ENCODE results near the gene ANKRD50. TPM values are rescaled to one million over a fixed set of nuclear protein-coding genes. Genes with fewer than 3 reads are reported as not detected.

ANKRD50 gene
- total RNA-seq, 1 experiment from 2014 or later = 6.8 TPM

GRCh38 chr4:124710015-124710741 lies 2.4 kb downstream of the ANKRD50 start:
- DNase-seq (ENCODE audit: low read depth) = peak; percentile 17

- no peak for DNase-seq (ENCODE audit: low read depth)
These were observed 3.8 kb downstream of the ANKRD50 start for GRCh38 chr4:124708517-124709300.

- no peak for DNase-seq (ENCODE audit: low read depth)
These were observed 7.1 kb downstream of the ANKRD50 start for GRCh38 chr4:124705393-124705792.

GRCh38 chr4:124703154-124703553 lies 9.4 kb downstream of the ANKRD50 start:
- DNase-seq (ENCODE audit: low read depth) = no peak

GRCh38 chr4:124697441-124697840 lies 15.1 kb downstream of the ANKRD50 start:
- DNase-seq (ENCODE audit: low read depth) = no peak

GRCh38 chr4:124696182-124696581 lies 16.4 kb downstream of the ANKRD50 start:
- no peak for DNase-seq (ENCODE audit: low read depth)

GRCh38 chr4:124694946-124695598 lies 17.5 kb downstream of the ANKRD50 start:
- DNase-seq (ENCODE audit: low read depth) = no peak

- DNase-seq (ENCODE audit: low read depth) = no peak
These were observed 18.2 kb downstream of the ANKRD50 start for GRCh38 chr4:124694306-124694705.

GRCh38 chr4:124691801-124692200 lies 20.7 kb downstream of the ANKRD50 start:
- DNase-seq (ENCODE audit: low read depth) = no peak

- DNase-seq (ENCODE audit: low read depth) = no peak
These were observed 26.3 kb downstream of the ANKRD50 start for GRCh38 chr4:124686279-124686678.

- no peak for DNase-seq (ENCODE audit: low read depth)
These were observed 26.7 kb downstream of the ANKRD50 start for GRCh38 chr4:124685851-124686250.

- DNase-seq (ENCODE audit: low read depth) = no peak
These were observed 28.2 kb downstream of the ANKRD50 start for GRCh38 chr4:124684301-124684700.

- DNase-seq (ENCODE audit: low read depth) = no peak
These were observed 30.1 kb downstream of the ANKRD50 start for GRCh38 chr4:124682384-124682783.

GRCh38 chr4:124666496-124666895 lies 46.0 kb downstream of the ANKRD50 start:
- no peak for DNase-seq (ENCODE audit: low read depth)

- no peak for DNase-seq (ENCODE audit: low read depth)
These were observed 53.7 kb downstream of the ANKRD50 start for GRCh38 chr4:124658795-124659194.

- DNase-seq (ENCODE audit: low read depth) = no peak
These were observed 61.9 kb downstream of the ANKRD50 start for GRCh38 chr4:124650614-124651013.

GRCh38 chr4:124647599-124647998 lies 64.9 kb downstream of the ANKRD50 start:
- no peak for DNase-seq (ENCODE audit: low read depth)

GRCh38 chr4:124644621-124645020 lies 67.9 kb downstream of the ANKRD50 start:
- no peak for DNase-seq (ENCODE audit: low read depth)

GRCh38 chr4:124642846-124643245 lies 69.7 kb downstream of the ANKRD50 start:
- no peak for DNase-seq (ENCODE audit: low read depth)

GRCh38 chr4:124641715-124642381 lies 70.7 kb downstream of the ANKRD50 start:
- DNase-seq (ENCODE audit: low read depth) = peak; percentile 89

- peak; percentile 87 for DNase-seq (ENCODE audit: low read depth)
These were observed 72.4 kb downstream of the ANKRD50 start for GRCh38 chr4:124640022-124640730.
